ENCODE results near the gene CCPG1. TPM values are rescaled to one million over a fixed set of nuclear protein-coding genes. Genes with fewer than 3 reads are reported as not detected.

Gene CCPG1
- total RNA-seq, 1 experiment from 2014 or later, result 14.3 TPM

DNA sequence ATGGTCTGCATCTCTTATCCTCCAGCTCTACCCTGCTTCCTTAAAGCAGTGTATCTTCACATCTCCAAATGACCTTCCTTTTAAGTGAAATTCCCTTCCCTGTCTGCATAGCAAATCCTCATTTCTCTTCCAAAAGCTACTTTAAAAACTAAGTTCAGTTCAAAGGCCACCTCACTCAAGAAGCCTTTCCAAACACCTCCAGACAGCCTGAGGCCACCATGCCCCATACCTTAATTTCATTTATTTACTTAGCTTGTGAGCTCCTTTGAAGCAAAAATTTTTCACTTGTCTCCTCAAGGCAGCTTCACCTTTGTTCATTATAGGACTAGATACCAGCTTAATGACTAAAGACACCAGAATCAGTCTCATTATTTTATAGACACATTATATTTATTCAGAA lies 49.7 kb downstream of the CCPG1 start:
- Histone ChIP-seq H3K27me3 (ENCODE audit: control insufficient read depth, insufficient read depth, low read length) (no peaks in the 10 kb centered on the region), H3K36me3 (replicated peaks; ENCODE audit: control insufficient read depth, insufficient read depth, low read length) (no peaks in the 10 kb centered on the region), H3K4me3 (ENCODE audit: insufficient read depth, low read depth, low read length) (no peak overlapping the region)
- DNase-seq, result no peak

GRCh38 chr15:55357774-55358173 lies 50.4 kb downstream of the CCPG1 start:
- Histone ChIP-seq H3K4me3 (ENCODE audit: insufficient read depth, low read depth, low read length) (no peak overlapping the region), H3K36me3 (replicated peaks; ENCODE audit: control insufficient read depth, insufficient read depth, low read length) (no peaks in the 10 kb centered on the region), H3K27me3 (ENCODE audit: control insufficient read depth, insufficient read depth, low read length) (no peaks in the 10 kb centered on the region)
- no peak for DNase-seq

DNA sequence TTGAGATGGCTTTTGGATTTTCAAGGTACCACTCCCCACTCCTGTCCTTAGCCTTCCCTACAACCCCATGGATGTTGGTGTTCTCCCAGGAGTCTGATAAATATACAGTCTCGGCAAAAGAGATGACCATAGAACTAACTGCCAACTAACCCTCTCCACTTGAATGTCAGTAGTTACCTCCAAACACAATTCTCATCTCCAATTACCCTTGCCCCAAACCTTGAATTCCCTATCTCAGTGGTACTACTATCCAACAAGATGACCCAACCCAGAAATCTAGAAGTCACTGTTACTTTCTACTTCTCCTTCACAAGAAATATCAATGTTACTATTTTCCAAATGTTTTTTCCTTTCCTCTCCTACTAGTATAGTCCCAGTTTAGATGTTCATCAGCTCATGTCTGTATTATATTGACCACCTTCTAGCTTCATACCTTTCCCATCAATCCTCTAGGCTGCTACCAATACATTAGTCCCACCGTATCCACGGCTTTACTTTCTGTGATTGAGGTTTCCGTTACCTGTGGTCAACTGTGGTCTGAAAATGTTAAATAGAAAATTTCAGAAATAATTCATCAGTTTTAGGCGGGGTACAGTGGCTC lies 51.1 kb downstream of the CCPG1 start:
- Histone ChIP-seq H3K4me3 (ENCODE audit: insufficient read depth, low read depth, low read length) (no peak overlapping the region), H3K36me3 (replicated peaks; ENCODE audit: control insufficient read depth, insufficient read depth, low read length) (no peaks in the 10 kb centered on the region), H3K27me3 (ENCODE audit: control insufficient read depth, insufficient read depth, low read length) (no peaks in the 10 kb centered on the region)
- no peak for DNase-seq

GRCh38 chr15:55353025-55353424 lies 55.1 kb downstream of the CCPG1 start:
- no peaks in the 10 kb centered on the region for H3K27me3 ChIP-seq (ENCODE audit: control insufficient read depth, insufficient read depth, low read length)
- H3K4me3 ChIP-seq (ENCODE audit: insufficient read depth, low read depth, low read length), result no peak overlapping the region
- no peaks in the 10 kb centered on the region for H3K36me3 ChIP-seq (replicated peaks; ENCODE audit: control insufficient read depth, insufficient read depth, low read length)
- DNase-seq, result peak; percentile 26

DNA sequence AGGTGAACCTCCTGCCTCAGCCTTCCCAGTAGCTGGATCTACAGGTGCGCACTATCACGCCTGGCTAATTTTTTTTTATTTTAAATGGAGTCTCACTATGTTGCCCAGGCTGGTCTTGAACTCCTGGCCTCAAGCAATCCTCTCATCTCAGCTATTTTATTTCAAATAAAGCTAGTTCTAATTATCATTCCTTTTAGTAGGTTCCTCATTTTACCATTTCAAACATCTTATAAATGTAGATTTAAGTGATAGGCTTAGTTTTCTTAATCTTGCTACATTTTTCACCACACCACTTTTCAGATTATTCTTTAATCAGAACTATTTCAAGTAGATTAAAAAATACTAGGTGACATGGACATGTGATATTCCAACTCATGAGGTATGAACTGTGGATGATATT lies 58.9 kb downstream of the CCPG1 start:
- DNase-seq, result no peak
- no peaks in the 10 kb centered on the region for H3K36me3 ChIP-seq (replicated peaks; ENCODE audit: control insufficient read depth, insufficient read depth, low read length)
- no peak overlapping the region for H3K4me3 ChIP-seq (ENCODE audit: insufficient read depth, low read depth, low read length)
- H3K27me3 ChIP-seq (ENCODE audit: control insufficient read depth, insufficient read depth, low read length), result no peaks in the 10 kb centered on the region

DNA sequence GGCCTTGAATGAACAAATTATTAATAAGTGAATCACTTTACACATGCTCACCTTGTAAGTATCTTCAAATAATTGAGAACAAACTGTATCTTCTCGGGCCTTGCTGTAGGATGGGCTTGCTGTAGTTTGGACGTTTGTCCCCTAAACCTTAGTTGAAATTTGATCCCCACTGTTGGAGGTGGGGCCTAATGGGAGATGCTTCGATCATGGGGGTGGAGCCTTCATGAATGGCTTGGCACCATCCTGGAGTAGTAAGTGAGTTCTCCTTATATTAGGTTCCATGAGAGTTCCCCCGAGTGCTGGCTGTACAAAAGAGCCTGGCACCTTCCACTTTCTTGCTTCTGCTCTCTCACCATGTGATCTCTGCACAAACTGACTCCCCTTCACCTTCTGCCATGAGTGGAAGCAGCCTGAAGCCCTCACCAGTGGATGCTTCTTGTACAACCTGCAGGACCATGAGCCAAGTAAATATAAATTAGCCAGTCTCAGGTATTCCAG lies 59.8 kb downstream of the CCPG1 start:
- Histone ChIP-seq H3K27me3 (ENCODE audit: control insufficient read depth, insufficient read depth, low read length) (no peaks in the 10 kb centered on the region), H3K4me3 (ENCODE audit: insufficient read depth, low read depth, low read length) (no peak overlapping the region), H3K36me3 (replicated peaks; ENCODE audit: control insufficient read depth, insufficient read depth, low read length) (no peaks in the 10 kb centered on the region)
- DNase-seq, result peak; percentile 48

GRCh38 chr15:55344206-55344605 lies 64.0 kb downstream of the CCPG1 start:
- Histone ChIP-seq H3K4me3 (ENCODE audit: insufficient read depth, low read depth, low read length) (no peak overlapping the region), H3K36me3 (replicated peaks; ENCODE audit: control insufficient read depth, insufficient read depth, low read length) (no peaks in the 10 kb centered on the region), H3K27me3 (ENCODE audit: control insufficient read depth, insufficient read depth, low read length) (no peaks in the 10 kb centered on the region)
- peak; percentile 39 for DNase-seq

- no peak overlapping the region for H3K4me3 ChIP-seq (ENCODE audit: insufficient read depth, low read depth, low read length)
- no peaks in the 10 kb centered on the region for H3K36me3 ChIP-seq (replicated peaks; ENCODE audit: control insufficient read depth, insufficient read depth, low read length)
- DNase-seq, result no peak
- no peaks in the 10 kb centered on the region for H3K27me3 ChIP-seq (ENCODE audit: control insufficient read depth, insufficient read depth, low read length)
These were observed 65.0 kb downstream of the CCPG1 start for GRCh38 chr15:55343168-55343567.

DNA sequence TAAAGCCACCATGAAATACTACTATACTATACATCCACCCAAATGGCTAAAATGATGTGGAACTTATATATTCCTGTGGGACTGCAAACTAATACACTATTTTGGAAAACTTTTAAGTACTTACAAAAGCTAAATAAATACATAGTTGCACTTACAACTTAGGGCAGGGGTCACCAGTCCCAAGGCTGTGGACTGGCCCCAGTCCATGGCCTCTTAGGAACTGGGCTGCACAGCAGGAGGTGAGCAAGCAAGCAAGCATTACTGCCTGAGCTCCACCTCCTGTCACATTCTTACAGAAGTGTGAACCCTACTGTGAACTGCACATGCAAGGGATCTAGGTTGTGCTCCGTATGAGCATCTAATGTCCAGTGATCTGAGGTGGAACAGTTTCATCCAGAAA lies 71.0 kb downstream of the CCPG1 start:
- DNase-seq, result no peak
- no peaks in the 10 kb centered on the region; the same call in 1 of the 2 replicates for H3K36me3 ChIP-seq (replicated peaks; ENCODE audit: control insufficient read depth, insufficient read depth, low read length)
- H3K27me3 ChIP-seq (ENCODE audit: control insufficient read depth, insufficient read depth, low read length), result no peaks in the 10 kb centered on the region

DNA sequence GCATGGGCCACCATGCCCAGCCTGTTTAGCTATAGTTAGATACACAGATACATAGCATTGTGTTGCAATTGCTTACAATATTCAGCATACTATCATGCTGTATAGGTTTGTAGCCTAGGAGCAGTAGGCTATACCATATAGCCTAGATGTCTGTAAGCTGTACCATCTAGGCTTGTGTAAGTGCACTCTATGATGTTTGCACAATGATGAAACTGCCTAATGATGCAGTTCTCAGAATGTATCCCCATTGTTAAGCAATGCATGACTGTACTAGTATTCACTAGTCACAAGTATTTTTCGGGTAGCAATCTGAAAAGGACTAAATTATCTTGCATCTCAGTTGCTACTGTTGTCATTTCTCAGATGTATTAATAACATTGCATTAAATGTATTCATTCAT lies 73.2 kb downstream of the CCPG1 start:
- no peak overlapping the region for H3K4me3 ChIP-seq (ENCODE audit: insufficient read depth, low read depth, low read length)
- no peak for DNase-seq
- H3K27me3 ChIP-seq (ENCODE audit: control insufficient read depth, insufficient read depth, low read length), result no peaks in the 10 kb centered on the region
- no peaks in the 10 kb centered on the region; the same call in 1 of the 2 replicates for H3K36me3 ChIP-seq (replicated peaks; ENCODE audit: control insufficient read depth, insufficient read depth, low read length)

More for the DNA sequence above, 71.0 kb downstream of the CCPG1 start:
- no peak overlapping the region for H3K4me3 ChIP-seq (ENCODE audit: insufficient read depth, low read depth, low read length)

- Histone ChIP-seq H3K27me3 (ENCODE audit: control insufficient read depth, insufficient read depth, low read length) (no peaks in the 10 kb centered on the region), H3K36me3 (replicated peaks; ENCODE audit: control insufficient read depth, insufficient read depth, low read length) (no peaks in the 10 kb centered on the region; the same call in 1 of the 2 replicates), H3K4me3 (ENCODE audit: insufficient read depth, low read depth, low read length) (no peak overlapping the region)
- no peak for DNase-seq
These were observed 73.8 kb downstream of the CCPG1 start for GRCh38 chr15:55334371-55334770.

DNA sequence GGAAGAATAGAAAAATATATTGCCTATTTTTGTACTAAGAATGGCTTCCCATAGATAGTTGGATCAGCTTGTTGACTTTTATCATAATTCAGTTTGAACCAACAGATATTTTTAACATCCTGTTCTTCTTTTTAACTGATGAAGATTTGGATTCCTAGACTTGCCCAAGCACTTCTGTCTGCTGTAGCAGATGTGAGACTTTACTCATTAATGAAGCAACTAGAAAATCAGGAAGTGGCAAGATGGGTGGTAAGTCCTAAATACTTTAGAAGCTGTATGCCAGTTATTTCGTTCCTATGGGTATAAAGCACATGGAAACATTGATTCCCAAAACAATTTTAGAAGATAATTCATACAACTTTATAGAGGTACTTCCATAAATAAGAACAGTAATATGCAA lies 80.8 kb downstream of the CCPG1 start:
- Histone ChIP-seq H3K27me3 (ENCODE audit: control insufficient read depth, insufficient read depth, low read length) (no peaks in the 10 kb centered on the region), H3K4me3 (ENCODE audit: insufficient read depth, low read depth, low read length) (no peak overlapping the region), H3K36me3 (replicated peaks; ENCODE audit: control insufficient read depth, insufficient read depth, low read length) (no peaks in the 10 kb centered on the region)
- no peak for DNase-seq

GRCh38 chr15:55322467-55322866 lies 85.7 kb downstream of the CCPG1 start:
- Histone ChIP-seq H3K27me3 (ENCODE audit: control insufficient read depth, insufficient read depth, low read length) (no peaks in the 10 kb centered on the region), H3K4me3 (ENCODE audit: insufficient read depth, low read depth, low read length) (no peak overlapping the region), H3K36me3 (replicated peaks; ENCODE audit: control insufficient read depth, insufficient read depth, low read length) (no peaks in the 10 kb centered on the region)
- no peak for DNase-seq

DNA sequence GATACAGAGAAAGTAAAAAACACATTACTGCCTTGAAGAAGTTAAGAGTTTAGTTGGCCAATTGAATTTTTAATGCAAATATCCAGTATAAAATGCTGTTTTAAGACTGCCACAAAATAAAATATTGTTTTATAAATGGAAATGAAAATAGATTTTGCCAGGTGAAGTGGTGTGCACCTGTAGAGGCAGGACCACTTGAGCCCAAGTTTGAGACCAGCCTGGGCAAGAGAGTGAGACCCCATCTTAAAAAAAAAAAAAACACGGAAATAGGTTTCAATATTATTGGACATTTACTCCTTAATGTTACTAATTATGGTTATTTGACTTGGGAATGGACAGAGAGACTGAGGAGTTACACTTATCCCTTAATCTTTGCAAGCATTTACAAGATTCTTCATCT lies 87.2 kb downstream of the CCPG1 start:
- no peaks in the 10 kb centered on the region for H3K27me3 ChIP-seq (ENCODE audit: control insufficient read depth, insufficient read depth, low read length)

DNA sequence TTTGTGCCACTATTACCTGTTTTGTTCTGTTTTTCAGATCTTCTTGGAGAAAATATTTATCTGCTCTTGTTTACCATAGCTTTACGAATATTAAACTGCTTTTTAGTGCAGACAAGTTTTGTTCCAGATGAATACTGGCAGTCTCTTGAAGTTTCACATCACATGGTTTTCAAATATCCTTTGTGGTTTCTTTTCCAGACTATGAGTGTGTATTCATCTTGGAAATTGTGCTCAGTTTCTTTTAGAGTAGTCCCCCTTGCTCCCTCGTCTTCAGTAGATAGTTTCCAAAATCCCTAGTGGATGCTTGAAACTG lies 88.0 kb downstream of the CCPG1 start:
- no peaks in the 10 kb centered on the region for H3K36me3 ChIP-seq (replicated peaks; ENCODE audit: control insufficient read depth, insufficient read depth, low read length)
- no peak overlapping the region for H3K4me3 ChIP-seq (ENCODE audit: insufficient read depth, low read depth, low read length)
- no peak for DNase-seq
- no peaks in the 10 kb centered on the region for H3K27me3 ChIP-seq (ENCODE audit: control insufficient read depth, insufficient read depth, low read length)

More for the DNA sequence above, 87.2 kb downstream of the CCPG1 start:
- Histone ChIP-seq H3K4me3 (ENCODE audit: insufficient read depth, low read depth, low read length) (no peak overlapping the region), H3K36me3 (replicated peaks; ENCODE audit: control insufficient read depth, insufficient read depth, low read length) (no peaks in the 10 kb centered on the region)
- no peak for DNase-seq

Data from H7 (cell line).